NCI-H1105 treated with DMSO at 0.1 percent for 48 hours (cell line): ENCODE data around the gene ISG20.
A peak's percentile ranks its signal among the peaks of the same experiment; 100 is the strongest.

Experiments used
- DNase-seq: peaks from one replicate; lab custom pipeline; 2025; lab: John Stamatoyannopoulos, UW

Gene ISG20

GRCh38 chr15:88638626-88639372 is at the start of gene ISG20:
TSS of gene ISG20 (plus strand) at chr15:88639016. CDS start at chr15:88639367, 351 bp downstream.
- DNase-seq, result peak; percentile 65

- no peak for DNase-seq
These were observed 48.1 kb upstream of the ISG20 start for GRCh38 chr15:88590759-88591158.

GRCh38 chr15:88591384-88591783 is 47.4 kb upstream of the ISG20 start:
- DNase-seq, result no peak

GRCh38 chr15:88603885-88604284 is 34.9 kb upstream of the ISG20 start:
- no peak for DNase-seq

GRCh38 chr15:88604381-88605188 is 34.2 kb upstream of the ISG20 start:
- peak; percentile 29 for DNase-seq

GRCh38 chr15:88605189-88606069 is 33.4 kb upstream of the ISG20 start:
- peak; percentile 37 for DNase-seq

GRCh38 chr15:88606070-88606794 is 32.6 kb upstream of the ISG20 start:
- DNase-seq, result peak; percentile 74

GRCh38 chr15:88607951-88608350 is 30.9 kb upstream of the ISG20 start:
- DNase-seq, result no peak

GRCh38 chr15:88608607-88609181 is 30.1 kb upstream of the ISG20 start:
- no peak for DNase-seq

- no peak for DNase-seq
These were observed 29.3 kb upstream of the ISG20 start for GRCh38 chr15:88609344-88610090.

GRCh38 chr15:88610701-88611231 is 28.1 kb upstream of the ISG20 start:
- DNase-seq, result peak; percentile 14

GRCh38 chr15:88612186-88612796 is 26.5 kb upstream of the ISG20 start:
- no peak for DNase-seq

- no peak for DNase-seq
These were observed 25.5 kb upstream of the ISG20 start for GRCh38 chr15:88613074-88613944.

GRCh38 chr15:88615303-88616107 is 23.3 kb upstream of the ISG20 start:
- DNase-seq, result no peak

GRCh38 chr15:88616240-88616639 is 22.6 kb upstream of the ISG20 start:
- DNase-seq, result no peak

GRCh38 chr15:88617031-88617722 is 21.6 kb upstream of the ISG20 start:
- DNase-seq, result no peak

GRCh38 chr15:88617790-88618189 is 21.0 kb upstream of the ISG20 start:
- DNase-seq, result no peak
